ENCODE data around the gene NPW.
"Not testable (repeated sequence)": the region's sequence is repeated elsewhere in the genome, so short reads cannot be mapped to it uniquely, and the experiment has no call there.

The NPW gene

DNA sequence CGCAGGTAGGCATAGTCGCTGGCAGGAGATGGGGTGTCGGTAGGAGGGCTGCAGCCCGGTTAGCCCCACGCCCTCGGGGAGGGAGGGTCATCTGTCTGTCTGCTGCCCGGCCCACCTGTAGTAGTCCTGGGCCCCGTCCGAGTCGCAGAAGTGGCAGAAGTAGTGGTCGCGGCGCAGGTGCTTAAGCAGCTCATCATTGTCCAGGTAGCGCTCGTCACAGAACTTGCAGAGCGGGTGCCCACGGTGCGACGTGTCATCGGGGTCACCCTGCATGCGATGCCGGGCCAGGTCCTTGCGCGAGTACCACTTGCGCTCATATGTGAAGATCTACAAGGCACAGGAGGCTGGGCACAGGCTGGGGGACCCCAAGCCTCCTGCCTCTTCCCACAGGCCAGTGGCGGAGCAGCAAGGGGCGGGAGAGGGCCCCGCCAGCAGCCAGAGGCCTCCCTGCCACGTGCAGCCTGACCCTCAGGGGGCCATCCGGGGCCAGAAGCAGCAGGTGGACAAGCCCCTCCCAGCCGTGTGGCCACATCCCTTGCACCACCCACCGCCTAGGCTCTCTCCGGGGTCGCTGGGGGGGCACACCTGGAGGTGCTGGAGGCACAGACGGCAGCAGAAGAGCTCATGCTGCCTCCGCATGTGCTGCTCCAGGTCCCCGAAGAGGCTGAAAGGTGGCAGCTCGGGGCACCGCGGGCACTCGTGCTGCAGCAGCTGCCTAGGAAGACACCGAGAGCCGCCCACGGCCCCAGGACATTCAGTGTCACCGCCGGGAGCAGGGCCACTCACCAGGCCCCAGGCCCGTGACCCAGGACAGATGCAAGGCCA is 17.0 kb upstream of the NPW start:
- no peak for DNase-seq

DNA sequence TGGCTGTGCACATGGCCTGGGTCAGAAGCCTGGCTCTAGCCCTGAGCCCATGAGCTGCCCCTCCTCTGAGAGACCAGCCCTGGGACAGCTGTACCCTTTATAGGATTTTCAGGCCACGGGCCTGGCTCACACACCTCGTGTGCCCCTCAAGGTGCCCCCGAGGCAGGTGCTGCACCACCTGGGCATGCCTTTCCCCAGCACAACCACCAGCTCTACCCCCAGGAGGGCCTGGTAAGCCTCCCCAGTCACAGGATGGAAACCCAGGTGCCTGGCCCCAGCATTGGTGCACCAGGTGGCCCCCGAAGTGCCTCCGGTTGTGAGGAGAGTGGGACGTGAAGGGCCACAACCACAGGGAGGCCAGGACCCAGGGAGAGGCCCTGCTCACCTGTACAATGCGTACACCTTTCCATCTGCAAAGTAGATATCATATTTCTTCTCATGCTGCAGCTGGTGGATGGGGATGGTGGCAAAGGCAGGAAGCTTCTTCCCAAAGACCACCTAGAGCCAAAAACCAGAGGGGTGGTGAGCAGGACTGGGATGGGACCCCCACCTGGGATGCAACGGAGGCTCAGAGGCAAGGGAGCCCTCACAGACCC is 16.3 kb upstream of the NPW start:
- no peak for DNase-seq

DNA sequence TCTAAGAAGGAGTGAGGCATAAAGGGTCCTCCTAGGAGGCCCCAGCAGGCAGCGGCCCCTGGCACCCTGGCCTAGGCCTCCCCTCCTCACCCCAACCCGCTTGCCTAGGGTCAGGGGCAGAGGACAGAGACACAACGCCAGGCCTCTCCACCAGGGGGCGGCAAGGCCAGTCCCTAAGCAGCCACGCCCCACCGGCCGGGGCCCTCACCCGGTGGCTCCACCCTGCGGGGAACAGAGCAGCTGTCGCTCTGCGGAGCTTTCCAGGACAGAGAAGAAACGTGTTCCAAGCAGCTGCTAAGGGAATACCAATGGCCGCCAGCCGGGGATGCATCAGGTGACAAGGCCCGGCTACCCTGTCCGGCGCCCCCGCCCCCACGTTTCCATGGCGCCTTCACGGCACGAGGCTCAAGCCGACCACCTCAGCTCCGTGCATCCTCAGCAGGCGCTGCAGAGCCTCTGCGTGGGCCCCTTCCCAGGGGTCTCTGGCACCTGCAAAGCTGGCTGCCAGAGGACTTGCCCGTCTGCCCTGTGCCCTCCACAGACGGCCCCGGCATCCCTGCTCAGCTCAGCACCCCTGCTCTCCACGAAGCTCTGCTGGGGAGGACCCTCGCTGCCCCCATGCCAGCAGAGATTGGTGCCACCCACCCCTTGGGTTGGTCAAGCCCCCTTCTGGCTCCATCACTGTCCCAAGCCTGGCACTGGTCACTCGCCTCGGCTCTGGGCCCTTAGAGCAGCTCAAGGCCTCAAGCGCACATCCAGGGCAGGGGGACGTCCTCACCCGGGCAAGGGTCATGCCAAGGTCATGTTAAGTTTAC is 15.6 kb upstream of the NPW start:
- peak; percentile 85 for DNase-seq

DNA sequence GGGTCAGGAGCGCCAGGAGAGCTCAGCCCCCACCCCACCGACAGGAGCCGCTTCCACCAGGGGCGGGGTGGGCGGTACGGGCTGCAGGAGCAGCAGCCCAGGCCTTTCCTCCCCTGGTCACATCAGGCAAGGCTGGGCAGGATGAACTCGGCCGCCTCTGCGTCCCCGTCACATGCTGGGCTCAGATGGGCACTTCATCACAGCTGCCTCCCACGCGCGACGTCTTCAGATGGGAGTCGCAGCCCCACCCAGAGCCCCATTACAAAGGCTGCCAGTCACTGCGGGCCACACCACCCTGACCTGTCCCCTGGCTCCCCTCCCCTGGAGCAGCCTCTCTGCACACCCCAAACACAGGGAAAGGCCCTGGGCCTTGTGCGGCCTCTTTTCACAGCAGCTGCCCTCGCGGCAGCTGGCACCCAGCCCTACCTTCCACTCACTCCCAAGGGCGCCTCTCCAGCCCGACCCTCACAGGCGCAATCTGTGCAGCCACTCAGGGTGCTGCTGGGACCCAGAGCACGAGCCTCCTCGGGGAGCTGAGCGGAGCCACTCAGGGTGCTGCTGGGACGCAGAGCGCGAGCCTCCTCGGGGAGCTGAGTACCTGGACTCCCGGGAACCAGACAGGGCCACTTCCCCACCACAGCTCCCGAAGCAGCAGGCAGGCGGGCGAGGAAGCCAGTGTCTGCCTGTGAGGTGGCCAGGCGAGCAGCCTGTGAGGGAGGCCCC is 14.6 kb upstream of the NPW start:
- no peak for DNase-seq

DNA sequence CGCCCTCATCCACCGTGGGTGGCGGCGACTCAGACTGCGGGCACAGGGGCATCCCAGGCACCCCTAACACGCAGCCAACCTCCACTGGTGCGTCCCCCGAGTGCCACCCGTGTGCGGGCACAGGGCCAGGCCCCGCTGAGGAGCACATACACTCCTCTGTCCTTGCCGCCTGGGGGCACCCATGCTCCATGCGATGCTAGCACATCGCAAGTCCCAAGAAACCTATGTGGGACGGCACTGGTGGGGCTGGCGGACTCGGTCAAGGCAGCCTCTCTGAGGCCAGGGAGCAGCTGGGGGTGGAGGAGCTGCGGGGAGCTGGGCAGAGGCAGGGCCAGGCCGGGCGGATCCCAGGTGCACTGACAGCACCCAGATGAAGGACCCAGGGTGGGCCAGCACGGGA is 13.9 kb upstream of the NPW start:
- no peak for DNase-seq

DNA sequence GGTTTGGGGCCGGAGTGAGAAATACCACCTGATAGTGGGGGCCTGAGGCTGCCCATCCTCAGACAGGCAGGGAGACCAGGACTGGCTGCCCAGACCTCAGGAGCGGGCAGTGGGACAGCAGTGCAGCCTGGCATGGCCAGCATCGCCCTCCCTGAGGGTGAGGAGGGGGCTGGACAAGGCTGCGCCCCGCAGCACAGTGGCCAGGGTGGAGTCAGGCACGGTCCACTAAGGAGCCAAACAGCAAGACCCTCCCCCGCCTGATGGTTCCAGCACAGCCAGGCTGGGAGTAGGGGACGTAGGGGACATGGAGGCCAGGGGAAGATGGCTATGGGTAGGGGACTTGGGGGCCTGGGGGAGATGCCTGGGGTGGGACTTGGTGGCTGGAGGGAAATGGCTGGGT is 13.3 kb upstream of the NPW start:
- no peak for DNase-seq

DNA sequence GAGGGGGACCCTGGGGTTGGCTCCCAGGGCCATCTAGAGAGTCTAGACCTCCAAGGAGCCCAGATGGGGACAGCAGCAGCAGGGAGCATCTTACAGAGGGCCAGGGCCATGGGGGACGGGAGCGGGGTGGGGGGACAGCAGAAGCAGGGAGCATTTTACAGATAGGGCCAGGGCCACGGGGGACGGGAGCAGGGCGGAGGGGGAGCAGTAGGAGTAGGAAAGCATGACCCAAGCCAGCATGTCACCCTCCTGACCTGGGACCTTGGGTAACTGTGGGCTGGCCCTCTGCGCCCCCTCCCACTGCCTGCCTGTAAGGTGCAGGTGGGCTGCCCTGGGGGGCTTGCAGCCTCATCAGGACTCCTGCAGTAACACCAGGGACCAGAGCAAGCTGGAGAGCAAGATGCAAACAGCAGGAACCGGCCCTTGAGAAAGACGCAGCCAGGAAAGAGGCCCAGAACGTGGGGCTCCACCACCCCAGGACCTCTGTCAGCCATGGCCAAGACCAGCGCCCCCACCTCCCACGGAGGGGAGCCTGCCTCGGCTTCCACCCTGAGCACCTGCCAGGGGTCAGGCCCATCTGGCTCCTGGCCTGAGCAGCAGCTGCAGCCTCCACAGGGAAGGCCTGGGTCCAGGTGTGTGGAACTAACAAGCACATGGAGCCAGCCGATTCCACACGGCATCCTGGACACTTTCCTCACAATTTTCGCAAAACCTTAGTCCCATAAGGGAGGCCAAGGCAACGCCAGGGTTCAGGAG is 12.3 kb upstream of the NPW start:
- DNase-seq: no peak

DNA sequence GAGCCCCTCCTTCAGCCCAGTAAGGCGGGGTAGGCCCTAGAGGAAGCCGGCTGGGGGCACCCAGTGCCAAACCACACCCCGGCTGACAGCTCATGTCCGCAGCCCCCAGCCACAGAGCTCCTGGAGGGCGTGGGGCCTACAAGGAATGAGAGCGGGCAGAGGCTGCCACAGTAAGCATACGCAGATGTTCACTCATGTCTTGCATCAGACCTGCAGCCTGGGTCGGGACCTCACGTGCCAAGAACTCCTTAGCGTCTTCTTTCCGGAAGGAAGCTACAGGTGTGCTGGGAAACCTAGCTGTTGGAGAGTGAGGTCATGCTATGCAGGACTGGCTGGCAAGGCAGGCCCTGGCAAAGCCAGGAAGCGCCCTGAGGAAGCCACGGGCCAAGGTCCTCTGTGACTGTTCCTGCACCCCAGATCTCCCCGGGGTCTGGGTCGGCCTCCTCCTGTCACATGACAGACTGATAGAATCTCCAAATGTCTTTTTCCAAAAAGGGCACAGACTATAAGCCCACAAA is 11.5 kb upstream of the NPW start:
- DNase-seq: no peak

DNA sequence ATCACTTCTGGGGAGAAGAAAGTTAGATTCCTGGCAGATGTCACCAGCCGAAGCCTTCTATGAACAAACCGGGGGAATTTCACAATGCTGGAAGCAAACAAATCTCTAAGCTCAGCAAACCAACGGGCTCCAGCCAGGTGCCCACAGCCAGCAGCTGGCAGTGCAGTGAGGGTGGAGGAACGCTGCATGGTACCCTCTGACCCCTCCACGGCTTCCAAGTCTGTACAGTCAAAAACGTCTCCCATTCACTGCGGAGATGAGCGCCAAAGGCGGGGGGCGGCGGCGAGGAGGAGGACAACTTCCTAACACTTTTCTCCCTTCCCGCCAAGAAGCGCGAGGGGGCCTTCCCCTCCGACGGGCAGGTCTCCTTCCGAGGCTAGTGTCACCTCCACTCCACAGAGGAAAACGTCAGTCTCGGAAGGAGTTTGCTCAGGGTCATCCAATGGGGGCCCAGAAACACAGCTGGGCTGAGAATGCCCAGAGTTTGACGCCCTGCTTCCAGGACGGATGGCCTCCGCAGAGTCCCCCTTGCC is 10.9 kb upstream of the NPW start:
- DNase-seq: no peak

DNA sequence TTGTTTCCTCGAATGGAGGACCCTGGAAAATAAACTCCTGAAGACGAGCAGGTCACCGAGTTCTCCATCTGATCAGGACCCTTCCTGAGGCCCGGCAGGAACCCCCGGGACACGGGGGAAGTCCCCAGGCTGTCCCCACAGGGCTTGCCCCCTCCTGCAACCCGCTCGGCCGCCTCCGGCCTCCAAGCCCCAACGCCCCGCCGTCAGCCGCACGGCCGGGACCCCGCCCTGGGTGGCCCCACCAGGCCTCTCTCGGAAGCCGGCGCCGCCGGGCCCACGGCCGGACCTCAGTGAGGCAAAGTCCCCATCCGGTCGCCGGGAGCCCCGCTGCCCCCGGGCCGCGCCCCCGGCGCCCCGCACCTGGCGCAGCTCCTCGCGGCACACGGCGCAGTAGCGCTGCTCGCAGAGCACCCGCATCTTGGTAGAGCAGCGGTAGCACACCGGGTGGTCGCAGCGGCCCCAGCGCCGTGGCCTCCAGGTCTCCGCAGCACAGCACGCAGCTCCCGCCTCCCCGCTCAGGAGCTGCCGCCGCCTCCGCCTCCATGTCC is 10.3 kb upstream of the NPW start:
- DNase-seq: no peak

DNA sequence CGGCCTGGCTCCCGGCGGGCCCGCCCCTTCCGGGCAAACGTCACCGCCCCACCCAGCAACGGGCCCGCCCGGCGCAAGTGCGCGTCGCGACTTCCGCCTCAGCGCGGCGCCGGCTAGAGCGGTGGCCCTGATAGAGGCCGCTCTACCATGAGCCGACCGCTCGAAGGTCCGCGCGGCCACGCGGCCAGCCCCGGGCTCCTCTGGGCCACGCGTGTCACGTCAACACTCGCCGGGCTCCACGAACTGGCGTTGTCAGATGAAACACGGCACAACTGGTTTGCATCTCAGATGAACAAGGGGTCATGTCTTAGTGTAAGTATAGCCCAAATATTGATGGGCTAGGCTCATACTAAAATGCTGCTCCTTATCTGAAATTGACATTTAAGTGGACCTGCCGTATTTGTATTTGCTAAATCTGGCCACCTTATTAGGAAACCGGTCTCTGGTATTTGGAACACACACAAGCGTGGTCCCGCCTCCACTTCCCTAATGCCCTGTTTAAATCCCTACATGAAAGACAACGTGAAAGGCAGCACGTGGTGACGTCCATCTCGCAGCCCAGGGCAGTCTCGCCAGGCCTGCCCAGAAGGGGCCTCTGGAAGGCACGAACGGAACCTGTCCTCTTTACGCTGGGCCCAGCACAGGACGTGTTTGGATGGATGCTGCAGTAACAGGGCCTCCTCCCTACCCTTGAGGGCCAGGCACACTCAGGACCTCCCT is 9.6 kb upstream of the NPW start, which contains the start of gene ZNF598:
ZNF598 (minus strand) TSS at position 31 of the 720 bp plus-strand sequence.
- peak; percentile 62 for DNase-seq

DNA sequence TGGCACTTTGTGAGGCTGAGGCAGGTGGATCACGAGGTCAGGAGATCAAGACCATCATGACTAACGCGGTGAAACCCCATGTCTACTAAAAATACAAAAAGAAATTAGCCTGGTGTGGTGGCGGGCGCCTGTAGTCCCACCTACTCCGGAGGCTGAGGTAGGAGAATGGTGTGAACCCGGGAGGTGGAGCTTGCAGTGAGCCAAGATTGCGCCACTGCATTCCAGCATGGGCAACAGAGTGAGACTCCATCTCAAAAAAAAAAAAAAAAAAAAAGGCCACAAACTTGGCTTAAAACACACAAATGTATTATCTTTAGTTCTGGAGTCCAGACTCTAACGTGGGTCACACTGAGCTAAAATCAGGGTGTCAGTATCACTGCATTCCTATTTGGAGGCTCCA is 7.9 kb upstream of the NPW start:
- DNase-seq: not testable (repeated sequence)

DNA sequence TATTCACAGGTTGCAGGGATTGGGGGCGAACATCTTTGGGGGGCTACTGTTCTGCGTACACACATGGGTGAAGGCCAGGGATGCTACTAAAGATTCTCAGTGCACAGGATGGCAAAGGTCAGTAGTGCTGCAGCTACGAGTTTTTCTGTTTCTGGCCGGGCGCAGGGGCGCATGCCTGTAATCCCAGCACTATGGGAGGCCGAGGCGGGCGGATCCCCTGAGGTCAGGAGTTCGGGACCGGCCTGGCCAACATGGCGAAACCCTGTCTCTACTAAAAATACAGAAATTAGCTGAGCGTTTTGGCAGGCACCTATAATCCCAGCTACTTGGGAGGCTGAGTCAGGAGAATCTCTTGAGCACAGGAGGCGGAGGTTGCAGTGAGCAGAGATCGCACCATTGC is 6.1 kb upstream of the NPW start:
- no peak for DNase-seq

DNA sequence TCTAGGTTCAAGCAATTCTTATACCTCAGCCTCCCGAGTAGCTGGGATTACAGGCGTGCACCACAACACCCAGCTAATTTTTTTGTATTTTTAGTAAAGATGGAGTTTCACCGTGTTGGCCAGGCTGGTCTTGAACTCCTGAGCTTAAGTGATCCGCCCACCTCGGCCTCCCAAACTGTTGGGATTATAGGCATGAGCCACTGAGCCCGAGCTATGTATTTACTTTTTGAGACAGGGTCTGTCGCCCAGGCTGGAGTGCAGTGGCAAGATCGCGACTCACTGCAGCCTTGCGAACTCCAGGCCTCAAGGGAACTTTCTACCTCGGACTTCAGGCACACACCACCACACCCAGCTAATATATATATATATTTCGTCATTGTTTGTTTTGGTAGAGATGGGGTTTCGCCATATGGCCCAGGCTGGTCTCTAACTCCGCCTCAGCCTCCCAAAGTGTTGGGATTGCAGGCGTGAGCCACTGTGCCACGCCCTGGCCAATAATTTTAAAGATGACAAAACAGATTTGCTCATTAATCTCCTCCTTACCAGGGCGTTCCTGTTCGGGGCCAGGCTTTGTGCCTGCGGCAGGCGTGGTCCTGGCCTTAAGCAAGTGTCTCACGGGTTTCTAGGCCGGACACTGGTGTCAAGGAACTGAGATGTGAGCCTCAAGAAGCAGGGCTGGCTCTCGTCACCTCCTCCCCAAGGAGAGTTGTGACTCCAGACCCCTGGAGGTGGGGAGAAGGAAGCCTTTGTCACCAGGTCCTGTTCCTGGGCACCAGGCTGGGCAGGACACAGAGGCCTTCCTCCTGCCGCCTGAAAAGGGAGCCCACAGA is 4.3 kb upstream of the NPW start:
- no peak for DNase-seq

DNA sequence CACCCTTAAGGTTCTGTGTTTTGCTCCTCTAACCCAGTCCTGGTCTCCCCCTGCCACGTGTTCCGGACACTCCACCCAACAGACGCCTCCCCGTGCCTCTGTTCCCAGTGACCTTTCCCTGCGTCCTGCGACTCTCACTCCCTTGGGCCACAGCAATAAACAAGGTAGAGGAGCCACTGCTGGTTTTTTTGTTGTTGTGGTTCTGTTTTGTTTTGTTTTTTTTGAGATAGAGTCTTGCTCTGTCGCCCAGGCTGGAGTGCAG is 3.7 kb upstream of the NPW start:
- DNase-seq: no peak

DNA sequence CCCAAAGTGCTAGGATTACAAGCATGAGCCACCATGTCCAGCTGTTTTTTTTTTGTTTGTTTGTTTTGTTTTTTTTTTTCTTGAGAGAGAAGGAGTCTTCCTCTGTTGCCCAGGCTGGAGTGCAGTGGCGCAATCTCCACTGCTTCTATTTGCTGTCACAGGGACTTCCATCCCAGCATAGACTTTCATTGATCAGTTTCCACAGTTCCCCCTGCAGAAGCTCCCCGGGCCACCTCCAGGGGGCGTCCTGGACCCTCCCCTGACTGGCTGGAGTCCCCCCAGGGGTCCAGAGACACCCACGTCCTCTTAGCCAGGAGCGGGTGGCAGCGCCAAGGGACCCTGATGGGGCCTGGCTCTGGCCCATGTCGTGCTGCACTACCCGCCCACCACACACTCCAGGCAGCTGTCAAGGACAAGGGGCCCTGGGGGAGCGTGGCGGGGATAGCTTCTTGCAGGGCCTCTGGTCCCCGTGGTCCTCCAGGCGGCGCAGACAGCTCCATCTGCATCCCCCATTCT is 3.1 kb upstream of the NPW start:
- no peak for DNase-seq

DNA sequence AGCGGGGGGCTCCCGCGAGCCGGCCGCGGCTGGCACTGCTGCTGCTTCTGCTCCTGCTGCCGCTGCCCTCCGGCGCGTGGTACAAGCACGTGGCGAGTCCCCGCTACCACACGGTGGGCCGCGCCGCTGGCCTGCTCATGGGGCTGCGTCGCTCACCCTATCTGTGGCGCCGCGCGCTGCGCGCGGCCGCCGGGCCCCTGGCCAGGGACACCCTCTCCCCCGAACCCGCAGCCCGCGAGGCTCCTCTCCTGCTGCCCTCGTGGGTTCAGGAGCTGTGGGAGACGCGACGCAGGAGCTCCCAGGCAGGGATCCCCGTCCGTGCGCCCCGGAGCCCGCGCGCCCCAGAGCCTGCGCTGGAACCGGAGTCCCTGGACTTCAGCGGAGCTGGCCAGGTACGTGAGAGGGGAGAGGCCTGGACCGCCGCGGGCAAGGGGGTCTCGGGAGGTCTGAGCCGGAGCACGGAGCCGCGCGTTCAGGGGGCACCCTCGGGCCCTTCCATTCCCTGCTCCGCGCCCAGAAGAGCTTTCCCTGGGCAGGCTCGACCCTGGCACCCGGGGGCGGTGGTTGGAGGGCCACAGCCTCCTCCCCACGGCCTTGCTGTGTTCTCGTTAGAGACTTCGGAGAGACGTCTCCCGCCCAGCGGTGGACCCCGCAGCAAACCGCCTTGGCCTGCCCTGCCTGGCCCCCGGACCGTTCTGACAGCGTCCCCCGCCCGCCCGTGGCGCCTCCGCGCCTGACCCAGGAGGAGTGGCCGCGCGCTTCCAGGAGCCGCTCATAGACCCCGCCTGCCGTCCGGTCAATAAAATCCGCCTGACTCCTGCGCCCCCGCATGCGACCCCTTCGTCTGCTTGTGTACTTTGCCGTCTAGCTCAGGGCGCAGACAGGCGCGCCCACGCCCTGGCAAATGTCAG is 591 bp downstream of the NPW start:
- DNase-seq: no peak

DNA sequence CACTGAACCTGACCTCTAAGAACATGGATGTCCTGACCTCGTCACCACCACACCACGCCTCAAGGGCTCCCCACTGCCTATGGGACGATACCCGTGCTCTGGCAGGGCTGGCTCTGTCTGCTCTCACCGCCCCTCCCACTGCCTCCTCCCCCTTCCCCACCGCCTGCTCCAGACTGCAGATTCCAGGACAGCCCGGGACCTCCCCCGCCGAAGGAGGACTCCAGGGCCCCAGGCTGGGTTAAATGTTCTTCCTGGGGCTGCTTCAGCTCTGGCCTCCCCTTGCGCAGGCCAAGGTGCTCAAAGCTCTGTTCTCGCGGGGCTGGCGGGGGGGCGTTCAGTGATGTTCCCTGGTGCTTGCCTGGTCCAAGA is 3.1 kb downstream of the NPW start:
- DNase-seq: no peak

Measured in NCI-H1105 (cell line).